DND-41 (cell line): Measurements from ENCODE around the gene CPEB2.

ENCODE experiments used
- CTCF ChIP-seq: IDR thresholded peaks from 2 replicates; pipeline ENCODE4 v1.5.1; 2012; ENCODE audit warnings: borderline replicate concordance, low read length, moderate library complexity, mild to moderate bottlenecking; ENCODE audit not compliant: poor library complexity, severe bottlenecking; ENCODE audit errors: extremely low read depth
- EZH2 ChIP-seq: IDR thresholded peaks from 3 replicates; pipeline ENCODE4 v1.6.1; 2012; ENCODE audit warnings: borderline replicate concordance, low read depth, mild to moderate bottlenecking, moderate library complexity, low read length, inconsistent platforms; ENCODE audit not compliant: severe bottlenecking

- TF ChIP-seq CTCF (no peak), EZH2 (no peak)
These were observed 61.1 kb downstream of the CPEB2 start for GRCh38 chr4:15063341-15063740.
